Measurements from ENCODE around the gene LY6G5B.

The LY6G5B gene

DNA sequence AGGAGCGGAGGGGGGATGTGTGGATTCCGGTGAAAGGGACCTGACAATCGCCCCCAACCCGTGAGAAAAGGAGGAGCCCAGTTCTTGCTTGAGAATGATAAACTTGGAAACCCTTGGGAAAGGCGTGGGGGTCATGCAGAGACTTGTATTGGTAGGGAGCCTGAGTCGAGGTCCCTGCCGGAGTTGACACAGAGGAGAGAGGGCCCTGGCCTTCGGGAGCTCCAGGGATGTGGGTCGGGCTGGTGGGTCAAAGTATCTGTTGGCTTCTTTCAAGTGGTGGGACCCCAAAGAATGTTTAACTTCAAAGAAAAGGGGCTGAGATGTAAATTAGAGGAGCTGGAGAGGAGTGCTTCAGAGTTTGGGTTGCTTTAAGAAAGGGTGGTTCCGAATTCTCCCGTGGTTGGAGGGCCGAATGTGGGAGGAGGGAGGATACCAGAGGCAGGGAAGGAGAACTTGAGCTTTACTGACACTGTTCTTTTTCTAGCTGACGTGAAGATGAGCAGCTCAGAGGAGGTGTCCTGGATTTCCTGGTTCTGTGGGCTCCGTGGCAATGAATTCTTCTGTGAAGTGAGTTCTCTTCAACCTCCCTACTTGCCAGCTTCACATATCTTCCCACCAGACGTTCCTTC, 3.3 kb upstream of the LY6G5B start:
- Mint-ChIP-seq H3K36me3 (ENCODE audit: low read depth) (peaks cover 61% of the 10 kb centered on the region), H3K27me3 (ENCODE audit: low read depth) (no peaks in the 10 kb centered on the region), H3K4me3 (peak overlapping the region; percentile 93 to 97 (median 95)), H3K4me1 (peaks cover 42% of the 10 kb centered on the region), H3K27ac (peak overlapping the region; percentile 97 to 99 (median 99)), H3K9me3 (no peaks in the 10 kb centered on the region)
- TF ChIP-seq, protein P1, sequence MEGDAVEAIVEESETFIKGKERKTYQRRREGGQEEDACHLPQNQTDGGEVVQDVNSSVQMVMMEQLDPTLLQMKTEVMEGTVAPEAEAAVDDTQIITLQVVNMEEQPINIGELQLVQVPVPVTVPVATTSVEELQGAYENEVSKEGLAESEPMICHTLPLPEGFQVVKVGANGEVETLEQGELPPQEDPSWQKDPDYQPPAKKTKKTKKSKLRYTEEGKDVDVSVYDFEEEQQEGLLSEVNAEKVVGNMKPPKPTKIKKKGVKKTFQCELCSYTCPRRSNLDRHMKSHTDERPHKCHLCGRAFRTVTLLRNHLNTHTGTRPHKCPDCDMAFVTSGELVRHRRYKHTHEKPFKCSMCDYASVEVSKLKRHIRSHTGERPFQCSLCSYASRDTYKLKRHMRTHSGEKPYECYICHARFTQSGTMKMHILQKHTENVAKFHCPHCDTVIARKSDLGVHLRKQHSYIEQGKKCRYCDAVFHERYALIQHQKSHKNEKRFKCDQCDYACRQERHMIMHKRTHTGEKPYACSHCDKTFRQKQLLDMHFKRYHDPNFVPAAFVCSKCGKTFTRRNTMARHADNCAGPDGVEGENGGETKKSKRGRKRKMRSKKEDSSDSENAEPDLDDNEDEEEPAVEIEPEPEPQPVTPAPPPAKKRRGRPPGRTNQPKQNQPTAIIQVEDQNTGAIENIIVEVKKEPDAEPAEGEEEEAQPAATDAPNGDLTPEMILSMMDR (IDR thresholded peaks at IDR 0.05; ENCODE audit: unreplicated experiment in 3 of 3), result no peak

DNA sequence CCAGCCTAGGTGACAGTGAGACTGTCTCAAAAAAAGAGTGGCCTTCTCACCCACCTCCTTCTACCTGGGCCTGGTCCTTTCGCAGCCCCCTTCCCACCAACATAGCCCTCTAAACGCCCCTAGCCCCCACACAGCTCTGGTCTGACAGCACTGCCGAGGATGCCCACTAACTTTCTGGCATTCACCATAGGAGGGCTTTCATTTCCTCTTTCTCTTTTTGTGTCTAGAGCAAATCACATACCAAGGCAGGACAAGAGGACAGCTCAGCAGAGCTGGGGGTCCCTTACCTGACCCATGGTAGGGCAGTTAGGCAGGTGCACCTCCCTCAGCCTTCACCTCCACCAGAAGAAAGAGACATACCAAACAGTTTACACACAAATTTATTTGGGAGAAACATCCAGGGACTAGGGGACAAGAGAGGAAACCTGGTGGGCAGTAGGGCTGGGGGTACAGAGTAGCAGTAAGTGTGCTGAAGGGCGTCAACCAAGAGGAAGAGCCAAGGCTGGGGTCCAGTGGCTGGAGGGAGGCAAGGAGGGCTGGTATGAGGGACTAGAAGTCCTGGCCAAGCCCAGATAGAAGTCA, 6.6 kb downstream of the LY6G5B start:
- no peaks in the 10 kb centered on the region for H3K9me3 Mint-ChIP-seq
- peaks cover 18% of the 10 kb centered on the region for H3K36me3 Mint-ChIP-seq (ENCODE audit: low read depth)
- TF ChIP-seq, protein P1 (IDR thresholded peaks at IDR 0.05; ENCODE audit: unreplicated experiment in 3 of 3), result no peak
- peak overlapping the region in 1 of 3 experiments; percentile 30 for H3K27ac Mint-ChIP-seq
- H3K4me3 Mint-ChIP-seq, result peak overlapping the region in 1 of 3 experiments; percentile 24
- peaks cover 11% of the 10 kb centered on the region for H3K4me1 Mint-ChIP-seq
- no peaks in the 10 kb centered on the region for H3K27me3 Mint-ChIP-seq (ENCODE audit: low read depth)

DNA sequence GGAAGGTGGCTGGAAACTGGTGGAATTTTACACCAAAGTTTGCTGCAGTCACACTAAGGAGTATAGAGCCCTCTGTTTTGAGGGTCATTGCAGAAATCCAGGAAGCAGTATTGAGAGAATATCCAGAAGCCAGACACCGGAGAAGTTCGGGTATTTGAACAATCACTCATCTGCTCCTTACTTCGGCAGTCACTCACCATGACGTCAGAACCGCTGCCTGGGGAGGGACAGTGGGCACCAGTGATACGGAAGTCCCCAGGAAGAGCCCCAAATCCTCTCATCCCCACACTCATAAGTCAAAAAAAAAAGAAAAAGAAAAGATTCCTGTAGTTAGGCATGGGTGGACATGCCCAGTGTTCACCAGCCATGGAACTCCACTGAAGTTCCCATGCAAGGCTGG, 7.1 kb downstream of the LY6G5B start:
- Mint-ChIP-seq H3K27ac (peak overlapping the region in 1 of 3 experiments; percentile 30), H3K4me1 (peaks cover 15% of the 10 kb centered on the region), H3K36me3 (ENCODE audit: low read depth) (peaks cover 14% of the 10 kb centered on the region), H3K9me3 (no peaks in the 10 kb centered on the region), H3K4me3 (no peak overlapping the region), H3K27me3 (ENCODE audit: low read depth) (no peaks in the 10 kb centered on the region)
- TF ChIP-seq, protein P1 (IDR thresholded peaks at IDR 0.05; ENCODE audit: unreplicated experiment in 3 of 3), result no peak

DNA sequence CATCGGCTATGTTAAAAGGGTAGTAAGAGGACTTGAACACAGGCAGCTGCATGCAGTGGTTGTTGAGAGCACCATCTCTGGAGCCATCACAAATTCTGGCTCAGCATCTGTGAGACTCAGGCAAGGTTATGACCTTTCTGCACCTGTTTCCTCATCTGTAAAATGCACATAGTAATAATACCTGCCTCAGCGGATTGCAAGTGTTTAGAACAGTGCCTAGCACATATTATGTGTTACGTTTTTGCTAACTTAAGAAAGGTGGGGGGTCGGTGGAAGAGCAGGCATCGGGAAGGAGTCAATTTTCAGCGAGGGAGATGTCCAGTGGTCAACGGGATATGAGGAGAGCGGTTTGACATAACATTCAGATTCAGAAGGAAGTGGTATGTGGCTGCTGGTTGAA, 8.2 kb downstream of the LY6G5B start:
- Mint-ChIP-seq H3K27ac (no peak overlapping the region), H3K9me3 (no peaks in the 10 kb centered on the region), H3K27me3 (ENCODE audit: low read depth) (no peaks in the 10 kb centered on the region), H3K4me1 (peaks cover 15% of the 10 kb centered on the region), H3K36me3 (ENCODE audit: low read depth) (peaks cover 4% of the 10 kb centered on the region), H3K4me3 (no peak overlapping the region)
- TF ChIP-seq, protein P1 (IDR thresholded peaks at IDR 0.05; ENCODE audit: unreplicated experiment in 3 of 3), result no peak

DNA sequence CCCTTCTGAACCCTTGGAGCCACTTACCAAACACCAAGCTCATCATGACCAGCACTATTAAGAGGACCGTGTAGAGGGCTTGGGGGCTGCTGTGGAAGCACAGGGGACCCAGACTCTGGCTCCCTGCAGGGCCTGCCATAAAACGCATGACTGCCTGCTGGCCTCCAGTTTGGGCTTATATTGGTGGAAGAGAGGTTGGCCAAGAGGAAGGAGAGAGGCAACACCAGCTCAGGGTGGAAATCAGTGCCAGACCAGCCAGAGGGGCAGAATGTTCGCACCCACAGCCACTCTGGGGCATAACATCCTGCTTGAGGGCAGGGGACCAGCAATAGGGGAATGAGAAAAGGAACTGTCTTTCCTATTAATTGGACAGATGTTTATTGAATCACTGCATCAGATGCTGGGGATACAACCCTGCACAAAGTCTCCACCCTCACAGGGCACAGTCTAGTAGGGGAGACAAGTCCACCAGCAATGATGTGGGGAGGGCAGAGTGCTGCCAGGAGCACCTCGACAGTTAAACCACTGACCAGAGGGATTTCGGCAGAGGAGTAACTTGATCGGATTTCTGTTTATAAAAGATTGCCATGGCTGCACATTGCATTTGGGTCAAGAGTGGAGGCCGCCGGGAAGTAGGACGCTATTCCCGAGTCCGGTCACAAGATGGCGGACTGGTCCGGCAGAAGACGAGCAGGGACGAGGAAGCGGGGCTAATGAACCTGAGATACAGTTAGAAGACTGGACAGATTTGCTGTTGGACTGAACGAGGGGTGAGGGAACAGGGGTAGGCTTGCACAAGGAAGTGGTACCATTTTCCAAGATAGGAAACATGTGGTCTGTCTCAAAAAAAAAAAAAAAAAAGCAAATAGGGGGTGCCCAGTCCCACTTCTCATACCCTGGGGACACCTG, 10.7 kb downstream of the LY6G5B start, which contains the start of gene LY6G5C:
TSS of gene LY6G5C (minus strand) at position 842 of the 909 bp plus-strand sequence. CDS start at position 148, 694 bp downstream.
- Mint-ChIP-seq H3K4me3 (peak within 1 kb of the TSS; percentile 82 to 83 (median 83)), H3K36me3 (ENCODE audit: low read depth) (peaks cover 6% of the 10 kb centered on the region), H3K27ac (peak within 1 kb of the TSS; percentile 65 to 75 (median 73)), H3K27me3 (ENCODE audit: low read depth) (no peaks in the 10 kb centered on the region), H3K4me1 (peaks cover 26% of the 10 kb centered on the region), H3K9me3 (no peaks in the 10 kb centered on the region)
- TF ChIP-seq, protein P1 (IDR thresholded peaks at IDR 0.05; ENCODE audit: unreplicated experiment in 3 of 3), result peak; percentile 71 to 81 (median 74)
